H1 (cell line): ENCODE data around the gene FHOD1. TPM values are rescaled to one million over a fixed set of nuclear protein-coding genes. Genes with fewer than 3 reads are reported as not detected.

Experiments
- CTCF ChIA-PET: fragments of 300-600 bp; sonication (Branson Sonifier 250); formaldehyde crosslinking; loops from one replicate; lab custom pipeline; 2021; ENCODE audit not compliant: partially characterized antibody; lab: Charles Lee
- POLR2A ChIA-PET: fragments of 300-600 bp; sonication (Branson Sonifier 250); formaldehyde crosslinking; loops from one replicate; lab custom pipeline; 2021; ENCODE audit warnings: inconsistent platforms; ENCODE audit not compliant: partially characterized antibody; lab: Charles Lee
- DNase-seq, 2 experiments: peaks; one replicate each; pipeline versions ENCODE4 v3.0.0 to v3.0.0-alpha.2; 2010 to 2022; ENCODE audit warnings: low spot score in 2 of 2, low read depth in 1 of 2, mixed read lengths in 1 of 2
- FAIRE-seq: peaks from 2 replicates; lab custom pipeline; 2011; peaks lifted over from hg19 to GRCh38; lab: Jason Lieb, UNC
- H2AFZ ChIP-seq: 2 replicates; pipeline ENCODE4 v1.8.1; 2012; ENCODE audit warnings: low read length, inconsistent platforms
- H2AK5ac ChIP-seq: 2 replicates; pipeline ENCODE4 v1.6.1; 2013; ENCODE audit warnings: low read depth, low read length
- H2BK120ac ChIP-seq: replicated peaks from 2 replicates; pipeline ENCODE3; 2013; ENCODE audit warnings: low read depth, low read length, inconsistent platforms
- H2BK12ac ChIP-seq: 2 replicates; pipeline ENCODE4 v1.6.1; 2013; ENCODE audit warnings: low read depth, low read length
- H2BK15ac ChIP-seq: 2 replicates; pipeline ENCODE4 v1.6.1; 2013; ENCODE audit warnings: low read length
- H2BK20ac ChIP-seq: 2 replicates; pipeline ENCODE4 v1.6.1; 2013; ENCODE audit warnings: low read length
- H2BK5ac ChIP-seq: 2 replicates; pipeline ENCODE4 v1.6.1; 2013; ENCODE audit warnings: low read depth, low read length
- H3K14ac ChIP-seq: 2 replicates; pipeline ENCODE4 v1.6.1; 2013; ENCODE audit warnings: inconsistent platforms; ENCODE audit not compliant: insufficient read length
- H3K18ac ChIP-seq: 2 replicates; pipeline ENCODE4 v1.6.1; 2013; ENCODE audit warnings: low read length; ENCODE audit errors: extremely low read depth
- H3K23ac ChIP-seq: 2 replicates; pipeline ENCODE4 v1.6.1; 2013; ENCODE audit warnings: inconsistent platforms; ENCODE audit not compliant: insufficient read length
- H3K23me2 ChIP-seq: 2 replicates; pipeline ENCODE4 v1.6.1; 2013; ENCODE audit warnings: low read depth, low read length
- H3K27ac ChIP-seq: 2 replicates; pipeline ENCODE4 v1.6.1; 2011; ENCODE audit warnings: low read depth, low read length, inconsistent platforms
- H3K27me3 ChIP-seq, 4 experiments: replicated peaks in 1 of 4; 1 replicate in 1 of 4; 2 replicates in 3 of 4; pipeline versions ENCODE4 v1.6.1 to v1.8.1; 2011 to 2013; ENCODE audit warnings: low read length in 3 of 4, mild to moderate bottlenecking in 3 of 4, inconsistent platforms in 2 of 4, mixed read lengths in 2 of 4, moderate library complexity in 1 of 4; ENCODE audit not compliant: control insufficient read depth in 3 of 4, insufficient read depth in 3 of 4; ENCODE audit errors: extremely low read depth in 1 of 4
- H3K36me3 ChIP-seq, 4 experiments: 2 replicates each; pipeline versions ENCODE4 v1.6.1 to v1.8.1; 2011 to 2013; ENCODE audit warnings: mild to moderate bottlenecking in 4 of 4, low read length in 3 of 4, moderate library complexity in 2 of 4, control low read depth in 1 of 4, inconsistent platforms in 1 of 4; ENCODE audit not compliant: insufficient read depth in 4 of 4, control insufficient read depth in 2 of 4
- H3K4ac ChIP-seq: replicated peaks from 2 replicates; pipeline ENCODE3; 2013; ENCODE audit warnings: low read length, low read depth, mixed read lengths, inconsistent platforms; ENCODE audit not compliant: insufficient read length
- H3K4me1 ChIP-seq, 4 experiments: replicated peaks in 1 of 4; 1 replicate in 1 of 4; 2 replicates in 3 of 4; pipeline versions ENCODE4 v1.6.1 to v1.8.1; 2011 to 2013; ENCODE audit warnings: low read length in 3 of 4, inconsistent platforms in 2 of 4, mixed read lengths in 1 of 4; ENCODE audit not compliant: insufficient read depth in 4 of 4, control insufficient read depth in 3 of 4
- H3K4me2 ChIP-seq, 2 experiments: 2 replicates each; pipeline versions ENCODE4 v1.6.1 to v1.8.1; 2011 to 2013; ENCODE audit warnings: low read depth in 2 of 2, low read length in 2 of 2, control low read depth in 1 of 2, inconsistent platforms in 1 of 2, mild to moderate bottlenecking in 1 of 2; ENCODE audit not compliant: insufficient read depth in 1 of 2
- H3K4me3 ChIP-seq, 4 experiments: fragments of 200-600, 300-600 bp in 1 of 4; sonication (generic), shearing (Covaris generic), sonication (Bioruptor Twin) in 1 of 4; 2 replicates each; pipeline versions ENCODE4 v1.5.1 to v1.8.1; 2011 to 2016; ENCODE audit warnings: low read length in 4 of 4, low read depth in 3 of 4, control low read depth in 2 of 4, inconsistent platforms in 2 of 4, mild to moderate bottlenecking in 2 of 4, mixed read lengths in 1 of 4, moderate library complexity in 1 of 4; ENCODE audit not compliant: insufficient read depth in 2 of 4; ENCODE audit errors: extremely low read depth in 1 of 4
- H3K56ac ChIP-seq: replicated peaks from 2 replicates; pipeline ENCODE3; 2013; ENCODE audit warnings: low read depth, mild to moderate bottlenecking, mixed read lengths, low read length, inconsistent platforms; ENCODE audit not compliant: insufficient read length
- H3K79me1 ChIP-seq: 2 replicates; pipeline ENCODE4 v1.6.1; 2013; ENCODE audit warnings: low read depth, low read length, control low read depth
- H3K79me2 ChIP-seq, 2 experiments: 2 replicates each; pipeline versions ENCODE4 v1.6.1 to v1.8.1; 2012 to 2013; ENCODE audit warnings: low read length in 2 of 2, mild to moderate bottlenecking in 2 of 2, inconsistent platforms in 1 of 2; ENCODE audit not compliant: insufficient read depth in 2 of 2, control insufficient read depth in 1 of 2
- H3K9ac ChIP-seq, 4 experiments: replicated peaks in 1 of 4; 1 replicate in 1 of 4; 2 replicates in 3 of 4; pipeline versions ENCODE4 v1.6.1 to v1.8.1; 2011 to 2013; ENCODE audit warnings: low read depth in 3 of 4, low read length in 3 of 4, control low read depth in 2 of 4, mild to moderate bottlenecking in 2 of 4, moderate library complexity in 2 of 4, inconsistent platforms in 1 of 4; ENCODE audit errors: extremely low read depth in 1 of 4
- H3K9me3 ChIP-seq, 2 experiments: 2 replicates each; pipeline versions ENCODE4 v1.6.1 to v1.8.1; 2012 to 2013; ENCODE audit warnings: mild to moderate bottlenecking in 2 of 2, moderate library complexity in 2 of 2, control low read depth in 1 of 2, inconsistent platforms in 1 of 2, low read depth in 1 of 2, low read length in 1 of 2, mixed read lengths in 1 of 2; ENCODE audit not compliant: insufficient read depth in 2 of 2
- H4K20me1 ChIP-seq, 2 experiments: replicated peaks in 1 of 2; 2 replicates each; pipeline versions ENCODE3 to v1.8.1; 2011 to 2013; ENCODE audit warnings: inconsistent platforms in 2 of 2, low read length in 2 of 2, mild to moderate bottlenecking in 1 of 2; ENCODE audit not compliant: insufficient read depth in 2 of 2, control insufficient read depth in 1 of 2
- H4K5ac ChIP-seq: 2 replicates; pipeline ENCODE4 v1.6.1; 2013; ENCODE audit warnings: low read length, low read depth, mixed read lengths, inconsistent platforms; ENCODE audit not compliant: insufficient read length
- H4K8ac ChIP-seq: 2 replicates; pipeline ENCODE4 v1.8.0; 2013; ENCODE audit warnings: mild to moderate bottlenecking, moderate library complexity, low read length, inconsistent platforms; ENCODE audit not compliant: insufficient read depth; ENCODE audit errors: extremely low read depth
- H4K91ac ChIP-seq: replicated peaks from 2 replicates; pipeline ENCODE3; 2013; ENCODE audit warnings: low read length, mixed read lengths, inconsistent platforms; ENCODE audit not compliant: insufficient read length
- CTCF ChIP-seq, 3 experiments: IDR thresholded peaks; 1 replicate in 2 of 3; 2 replicates in 1 of 3; pipeline versions ENCODE4 v1.5.1 to v1.6.1; 2011; ENCODE audit warnings: low read length in 3 of 3, mild to moderate bottlenecking in 3 of 3, inconsistent platforms in 2 of 3, low read depth in 1 of 3, moderate library complexity in 1 of 3; ENCODE audit not compliant: insufficient read depth in 1 of 3; ENCODE audit errors: control extremely low read depth in 1 of 3
- E2F6 ChIP-seq: IDR thresholded peaks from 2 replicates; pipeline ENCODE4 v1.6.1; 2012; ENCODE audit warnings: inconsistent platforms
- KDM1A ChIP-seq: fragments of 200-600, 300-600 bp; sonication (generic); IDR thresholded peaks from 2 replicates; pipeline ENCODE4 v1.7.1; 2016; ENCODE audit warnings: mild to moderate bottlenecking, low read length, borderline replicate concordance
- PHF8 ChIP-seq: fragments of 200-600 bp; sonication (generic); conservative IDR thresholded peaks from 2 replicates; pipeline ENCODE4 v1.7.1; 2012; ENCODE audit warnings: low read depth, mild to moderate bottlenecking, inconsistent platforms, low read length, moderate library complexity
- WGBS, 2 experiments: shearing (Covaris generic) in 1 of 2; methylation state at CpG; one replicate each; pipeline versions ENCODE4 v1.1.6 to v1.1.7; 2013 to 2015; ENCODE audit warnings: low lambda C conversion rate in 2 of 2, mixed read lengths in 2 of 2, inconsistent platforms in 1 of 2, low coverage in 1 of 2, missing lambda C conversion rate in 1 of 2; ENCODE audit not compliant: insufficient replicate concordance in 2 of 2, insufficient coverage in 1 of 2, insufficient read length in 1 of 2; ENCODE audit errors: extremely low coverage in 1 of 2, missing lambda C conversion rate in 1 of 2; 5-methylcytosine and 5-hydroxymethylcytosine counted together
- polyA plus RNA-seq, 7 experiments: library from polyadenylated mRNA; depleted of rRNA in 3 of 7; stranded (reverse) in 5 of 7; unstranded in 2 of 7; fragments of >200 nt in 5 of 7; fragments of 200-250 nt in 2 of 7; gene quantifications; 1 replicate in 5 of 7; 2 replicates in 1 of 7; 4 replicates in 1 of 7; pipeline versions ENCODE4 v1.2.1 to v1.2.3, GENCODE V29; 2011 to 2013; ENCODE audit warnings: missing spikeins in 2 of 7, mixed read lengths in 2 of 7
- total RNA-seq: library from RNA; stranded (reverse); fragmentation: NEBNext Ultra II Directional; extraction: Animal tissue kit (Norgen Biotek cat#: 25700); gene quantifications from 2 replicates; pipeline ENCODE4 v1.2.1, GENCODE V29; 2021

The FHOD1 gene
- total and polyA plus RNA-seq, 2 of the 8 experiments (the other 6 are each of a cell fraction or from before 2014, with no cell fraction given) = 31.3 to 60.7 TPM

- no peak overlapping the region for H3K56ac ChIP-seq
- H2BK20ac ChIP-seq = no peak overlapping the region
- ChIA-PET POLR2A (interaction anchor here (1.4 kb wide), 1 partner anchor 12 kb away, joined by 5 read pairs; no protein-coding TSS in a partner anchor), CTCF (interaction anchor here (0.6 to 10.5 kb wide), 24 partner anchors 9 to 306 kb away, joined by 3 to 217 read pairs (median 6); partner anchors contain the start of genes FHOD1, KCTD19, LRRC36 and SLC9A5)
- H4K91ac ChIP-seq = no peak overlapping the region
- peaks cover 0 to 15% (median 12%) of the 10 kb centered on the region in 4 experiments; a peak in 5 of 7 replicates for H3K27me3 ChIP-seq
- 91% methylated on average over 7 of the region's 7 CpGs; no CpG with 5 or more reads in 1 of the 2 experiments for WGBS, 2 experiments
- no peak overlapping the region for H2BK12ac ChIP-seq
- no peak overlapping the region for H4K8ac ChIP-seq
- TF ChIP-seq CTCF (IDR thresholded peaks at IDR 0.05; ENCODE audit: control extremely low read depth in 1 of 3, insufficient read depth in 1 of 3, low read depth in 1 of 3, low read length in 3 of 3) = peak in 2 of 3 experiments; percentile 28 to 36; a peak in 2 of 4 replicates
- TF ChIP-seq E2F6 = no peak
- no peak for TF ChIP-seq PHF8
- TF ChIP-seq KDM1A = 0 out of 2 replicates have a peak, but pooled peaks have one; percentile 45
- H2AK5ac ChIP-seq = no peak overlapping the region
- H3K23me2 ChIP-seq = peaks cover 4% of the 10 kb centered on the region; the same call in 1 of the 2 replicates
- no peak overlapping the region for H3K4ac ChIP-seq
- no peak overlapping the region for H3K27ac ChIP-seq
- H3K79me1 ChIP-seq = no peaks in the 10 kb centered on the region
- peaks cover 2 to 9% of the 10 kb centered on the region in 2 experiments for H4K20me1 ChIP-seq
- no peak for FAIRE-seq
- H4K5ac ChIP-seq = no peak overlapping the region
- H3K79me2 ChIP-seq = no peaks in the 10 kb centered on the region
- H2BK5ac ChIP-seq = no peak overlapping the region
- H3K4me2 ChIP-seq = no peak overlapping the region
- H3K23ac ChIP-seq = no peak overlapping the region
- no peak overlapping the region for H3K4me3 ChIP-seq
- no peak overlapping the region for H3K9ac ChIP-seq
- H3K14ac ChIP-seq = no peak overlapping the region
- peaks cover 0 to 2% (median 0%) of the 10 kb centered on the region in 4 experiments; a peak in 1 of 7 replicates for H3K4me1 ChIP-seq
- H2AFZ ChIP-seq = no peak overlapping the region
- no peak overlapping the region for H2BK15ac ChIP-seq
- no peak overlapping the region for H3K18ac ChIP-seq
- H2BK120ac ChIP-seq = no peak overlapping the region
- H3K9me3 ChIP-seq = no peaks in the 10 kb centered on the region
- no peak for DNase-seq
- no peaks in the 10 kb centered on the region for H3K36me3 ChIP-seq
Measured at GRCh38 chr16:67283039-67283825, 36.0 kb upstream of the FHOD1 start.
